K562 (cell line): ENCODE results near the gene SNX10. TPM values are rescaled to one million over a fixed set of nuclear protein-coding genes. Genes with fewer than 3 reads are reported as not detected.

Experiments used
- ESRRA ChIP-seq: fragments of 450-650 bp; IDR thresholded peaks from 2 replicates; pipeline ENCODE4 v1.6.1; 2014; ENCODE audit warnings: low read depth, mild to moderate bottlenecking, moderate library complexity, borderline replicate concordance
- FOSL1 ChIP-seq: fragments of 200-800 bp; sonication (Bioruptor generic); conservative IDR thresholded peaks from 2 replicates; pipeline ENCODE4 v1.6.1; 2016; ENCODE audit warnings: missing genetic modification characterization, missing compliant biosample characterization
- GTF2A2 ChIP-seq: IDR thresholded peaks from 2 replicates; pipeline ENCODE4 v1.6.1; 2016; ENCODE audit warnings: mild to moderate bottlenecking, missing genetic modification characterization, missing compliant biosample characterization
- KAT8 ChIP-seq: fragments of 450-650 bp; IDR thresholded peaks from 2 replicates; pipeline ENCODE4 v1.6.1; 2016; ENCODE audit warnings: low read depth, mild to moderate bottlenecking
- MAFF ChIP-seq: IDR thresholded peaks from 2 replicates; pipeline ENCODE4 v1.6.1; 2012; ENCODE audit warnings: low read length, improper control_type of control experiment
- MCM3 ChIP-seq: fragments of 450-650 bp; IDR thresholded peaks from 2 replicates; pipeline ENCODE4 v1.6.1; 2016
- POLR2G ChIP-seq: fragments of 200-400 bp; formaldehyde crosslinking; IDR thresholded peaks from 2 replicates; pipeline ENCODE4 v1.6.1; 2017; ENCODE audit warnings: low read depth, mild to moderate bottlenecking, antibody characterized with exemption, low read length, moderate library complexity
- RBM39 ChIP-seq: fragments of 200-400 bp; formaldehyde crosslinking; optimal IDR thresholded peaks from 2 replicates; pipeline ENCODE3; 2018; ENCODE audit warnings: low read depth, low read length
- RFX7 ChIP-seq: fragments of 250-450 bp; sonication (Bioruptor Pico); IDR thresholded peaks from 2 replicates; pipeline ENCODE4 v1.5.1; 2021; ENCODE audit warnings: mild to moderate bottlenecking
- TBL1XR1 ChIP-seq, 2 experiments: IDR thresholded peaks; 2 replicates each; pipeline ENCODE4 v1.6.1; 2012; ENCODE audit warnings: improper control_type of control experiment in 2 of 2, low read length in 2 of 2, mild to moderate bottlenecking in 1 of 2
- YY1 ChIP-seq, 3 experiments: IDR thresholded peaks; 2 replicates each; pipeline ENCODE4 v1.6.1; 2011; ENCODE audit warnings: low read length in 2 of 3, mild to moderate bottlenecking in 2 of 3, moderate library complexity in 2 of 3, borderline replicate concordance in 1 of 3, control low read depth in 1 of 3, low read depth in 1 of 3; ENCODE audit not compliant: insufficient read depth in 3 of 3, insufficient replicate concordance in 2 of 3, control insufficient read depth in 1 of 3, insufficient read length in 1 of 3; ENCODE audit errors: extremely low read depth in 1 of 3
- ZNF707 ChIP-seq: fragments of 250-450 bp; sonication (Bioruptor Pico); conservative IDR thresholded peaks from 2 replicates; pipeline ENCODE4 v1.8.0; 2022; ENCODE audit warnings: inconsistent platforms, mild to moderate bottlenecking, moderate library complexity
- polyA plus RNA-seq, 8 experiments: library from polyadenylated mRNA; depleted of rRNA in 4 of 8; stranded (reverse) in 5 of 8; unstranded in 3 of 8; fragments of >200 nt; fragmentation: Nextera tagmentation in 2 of 8; fragmentation: Illumina TruSeq in 1 of 8; extraction: Ambion mirVana in 2 of 8; extraction: Trizol in 1 of 8; gene quantifications; 2 replicates each; pipeline versions ENCODE4 v1.2.1 to v1.2.3, GENCODE V29; 2011 to 2014; ENCODE audit warnings: inconsistent platforms in 1 of 8, missing spikeins in 1 of 8
- total RNA-seq, 7 experiments: library from RNA; depleted of rRNA in 6 of 7; stranded (reverse); fragments of >200 nt in 6 of 7; fragmentation: Illumina TruSeq in 2 of 7; extraction: Trizol in 2 of 7; gene quantifications; 2 replicates each; pipeline versions ENCODE4 v1.2.1 to v1.2.3, GENCODE V29; 2011 to 2021; ENCODE audit warnings: low replicate concordance in 1 of 7
- TF ChIP-seq, protein P1 (sequence below): IDR thresholded peaks from 2 replicates; pipeline ENCODE4 v1.6.1; 2012; ENCODE audit warnings: low read depth, low read length, improper control_type of control experiment, borderline replicate concordance
- TF ChIP-seq, protein P2 (sequence below): fragments of 200-600 bp; sonication (generic); IDR thresholded peaks from one replicate; pipeline ENCODE4 v1.6.1; 2012; ENCODE audit warnings: mild to moderate bottlenecking, low read depth, low read length, inconsistent platforms

The SNX10 gene
- total and polyA plus RNA-seq, 9 of the 15 experiments (the other 6 are each of a cell fraction or from before 2014, with no cell fraction given): 6.9 to 16.5 (median 11.5) TPM

DNA sequence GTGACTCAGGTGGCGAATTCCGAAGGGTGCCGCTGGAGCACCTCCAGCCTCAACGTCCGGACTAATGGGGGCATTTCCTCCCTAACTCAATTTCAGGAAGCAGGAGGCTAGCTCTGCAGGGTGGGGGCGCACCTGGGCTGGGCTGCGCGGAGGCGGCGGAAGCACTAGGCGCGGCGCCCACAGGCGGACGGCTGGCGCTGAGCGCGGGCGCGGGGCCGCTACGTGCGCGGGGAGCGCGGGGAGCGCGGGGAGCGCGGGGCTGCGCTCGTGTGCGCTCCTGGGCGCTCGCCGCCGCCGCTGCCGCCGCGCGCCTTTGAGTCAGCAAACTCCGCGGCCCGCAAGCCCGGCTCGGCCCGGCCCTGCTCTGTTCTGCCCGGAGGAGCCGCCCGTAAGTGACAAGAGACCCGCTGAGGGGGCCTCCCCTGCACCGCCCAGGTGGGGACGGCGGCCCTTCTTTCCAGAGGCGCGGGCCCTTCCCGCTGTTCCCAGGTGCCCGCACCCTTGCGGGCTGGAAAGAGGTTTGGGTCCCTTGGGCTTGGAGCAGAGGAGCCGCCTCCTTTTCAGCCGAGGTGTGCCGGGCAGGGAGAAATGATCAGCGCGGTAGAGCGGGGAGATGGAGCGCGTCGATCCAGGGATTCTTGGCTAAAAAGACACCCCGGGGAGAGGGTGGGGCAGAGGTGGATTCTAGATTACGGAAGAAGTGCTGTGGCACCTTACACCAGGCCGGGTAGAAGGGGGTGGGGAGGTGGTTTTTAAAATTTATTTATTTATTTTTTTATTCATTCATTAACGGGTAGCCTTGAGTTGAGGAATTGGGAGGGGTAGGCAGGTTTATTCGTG is at the start of gene SNX10 (continued):
- TF ChIP-seq, protein P1, sequence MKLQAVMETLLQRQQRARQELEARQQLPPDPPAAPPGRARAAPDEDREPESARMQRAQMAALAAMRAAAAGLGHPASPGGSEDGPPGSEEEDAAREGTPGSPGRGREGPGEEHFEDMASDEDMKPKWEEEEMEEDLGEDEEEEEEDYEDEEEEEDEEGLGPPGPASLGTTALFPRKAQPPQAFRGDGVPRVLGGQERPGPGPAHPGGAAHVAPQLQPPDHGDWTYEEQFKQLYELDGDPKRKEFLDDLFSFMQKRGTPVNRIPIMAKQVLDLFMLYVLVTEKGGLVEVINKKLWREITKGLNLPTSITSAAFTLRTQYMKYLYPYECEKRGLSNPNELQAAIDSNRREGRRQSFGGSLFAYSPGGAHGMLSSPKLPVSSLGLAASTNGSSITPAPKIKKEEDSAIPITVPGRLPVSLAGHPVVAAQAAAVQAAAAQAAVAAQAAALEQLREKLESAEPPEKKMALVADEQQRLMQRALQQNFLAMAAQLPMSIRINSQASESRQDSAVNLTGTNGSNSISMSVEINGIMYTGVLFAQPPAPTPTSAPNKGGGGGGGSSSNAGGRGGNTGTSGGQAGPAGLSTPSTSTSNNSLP: no peak
- TF ChIP-seq GTF2A2 (tag) (no peak), KAT8 (no peak), ZNF707 (CRISPR knock-in tag) (no peak), ESRRA (no peak), POLR2G (peak; percentile 81), RBM39 (no peak), RFX7 (CRISPR knock-in tag) (no peak), FOSL1 (tag) (no peak; the same call in 1 of the 2 replicates), TBL1XR1 (IDR thresholded peaks at IDR 0.05; ENCODE audit: low read length in 2 of 2) (no peak), MCM3 (no peak), YY1 (IDR thresholded peaks at IDR 0.05; ENCODE audit: borderline replicate concordance in 1 of 3, control insufficient read depth in 1 of 3, extremely low read depth in 1 of 3, insufficient read depth in 3 of 3, insufficient read length in 1 of 3, insufficient replicate concordance in 2 of 3, low read depth in 1 of 3, low read length in 2 of 3) (peak in 2 of 3 experiments; percentile 35 to 69), MAFF (no peak)
- TF ChIP-seq, protein P2, sequence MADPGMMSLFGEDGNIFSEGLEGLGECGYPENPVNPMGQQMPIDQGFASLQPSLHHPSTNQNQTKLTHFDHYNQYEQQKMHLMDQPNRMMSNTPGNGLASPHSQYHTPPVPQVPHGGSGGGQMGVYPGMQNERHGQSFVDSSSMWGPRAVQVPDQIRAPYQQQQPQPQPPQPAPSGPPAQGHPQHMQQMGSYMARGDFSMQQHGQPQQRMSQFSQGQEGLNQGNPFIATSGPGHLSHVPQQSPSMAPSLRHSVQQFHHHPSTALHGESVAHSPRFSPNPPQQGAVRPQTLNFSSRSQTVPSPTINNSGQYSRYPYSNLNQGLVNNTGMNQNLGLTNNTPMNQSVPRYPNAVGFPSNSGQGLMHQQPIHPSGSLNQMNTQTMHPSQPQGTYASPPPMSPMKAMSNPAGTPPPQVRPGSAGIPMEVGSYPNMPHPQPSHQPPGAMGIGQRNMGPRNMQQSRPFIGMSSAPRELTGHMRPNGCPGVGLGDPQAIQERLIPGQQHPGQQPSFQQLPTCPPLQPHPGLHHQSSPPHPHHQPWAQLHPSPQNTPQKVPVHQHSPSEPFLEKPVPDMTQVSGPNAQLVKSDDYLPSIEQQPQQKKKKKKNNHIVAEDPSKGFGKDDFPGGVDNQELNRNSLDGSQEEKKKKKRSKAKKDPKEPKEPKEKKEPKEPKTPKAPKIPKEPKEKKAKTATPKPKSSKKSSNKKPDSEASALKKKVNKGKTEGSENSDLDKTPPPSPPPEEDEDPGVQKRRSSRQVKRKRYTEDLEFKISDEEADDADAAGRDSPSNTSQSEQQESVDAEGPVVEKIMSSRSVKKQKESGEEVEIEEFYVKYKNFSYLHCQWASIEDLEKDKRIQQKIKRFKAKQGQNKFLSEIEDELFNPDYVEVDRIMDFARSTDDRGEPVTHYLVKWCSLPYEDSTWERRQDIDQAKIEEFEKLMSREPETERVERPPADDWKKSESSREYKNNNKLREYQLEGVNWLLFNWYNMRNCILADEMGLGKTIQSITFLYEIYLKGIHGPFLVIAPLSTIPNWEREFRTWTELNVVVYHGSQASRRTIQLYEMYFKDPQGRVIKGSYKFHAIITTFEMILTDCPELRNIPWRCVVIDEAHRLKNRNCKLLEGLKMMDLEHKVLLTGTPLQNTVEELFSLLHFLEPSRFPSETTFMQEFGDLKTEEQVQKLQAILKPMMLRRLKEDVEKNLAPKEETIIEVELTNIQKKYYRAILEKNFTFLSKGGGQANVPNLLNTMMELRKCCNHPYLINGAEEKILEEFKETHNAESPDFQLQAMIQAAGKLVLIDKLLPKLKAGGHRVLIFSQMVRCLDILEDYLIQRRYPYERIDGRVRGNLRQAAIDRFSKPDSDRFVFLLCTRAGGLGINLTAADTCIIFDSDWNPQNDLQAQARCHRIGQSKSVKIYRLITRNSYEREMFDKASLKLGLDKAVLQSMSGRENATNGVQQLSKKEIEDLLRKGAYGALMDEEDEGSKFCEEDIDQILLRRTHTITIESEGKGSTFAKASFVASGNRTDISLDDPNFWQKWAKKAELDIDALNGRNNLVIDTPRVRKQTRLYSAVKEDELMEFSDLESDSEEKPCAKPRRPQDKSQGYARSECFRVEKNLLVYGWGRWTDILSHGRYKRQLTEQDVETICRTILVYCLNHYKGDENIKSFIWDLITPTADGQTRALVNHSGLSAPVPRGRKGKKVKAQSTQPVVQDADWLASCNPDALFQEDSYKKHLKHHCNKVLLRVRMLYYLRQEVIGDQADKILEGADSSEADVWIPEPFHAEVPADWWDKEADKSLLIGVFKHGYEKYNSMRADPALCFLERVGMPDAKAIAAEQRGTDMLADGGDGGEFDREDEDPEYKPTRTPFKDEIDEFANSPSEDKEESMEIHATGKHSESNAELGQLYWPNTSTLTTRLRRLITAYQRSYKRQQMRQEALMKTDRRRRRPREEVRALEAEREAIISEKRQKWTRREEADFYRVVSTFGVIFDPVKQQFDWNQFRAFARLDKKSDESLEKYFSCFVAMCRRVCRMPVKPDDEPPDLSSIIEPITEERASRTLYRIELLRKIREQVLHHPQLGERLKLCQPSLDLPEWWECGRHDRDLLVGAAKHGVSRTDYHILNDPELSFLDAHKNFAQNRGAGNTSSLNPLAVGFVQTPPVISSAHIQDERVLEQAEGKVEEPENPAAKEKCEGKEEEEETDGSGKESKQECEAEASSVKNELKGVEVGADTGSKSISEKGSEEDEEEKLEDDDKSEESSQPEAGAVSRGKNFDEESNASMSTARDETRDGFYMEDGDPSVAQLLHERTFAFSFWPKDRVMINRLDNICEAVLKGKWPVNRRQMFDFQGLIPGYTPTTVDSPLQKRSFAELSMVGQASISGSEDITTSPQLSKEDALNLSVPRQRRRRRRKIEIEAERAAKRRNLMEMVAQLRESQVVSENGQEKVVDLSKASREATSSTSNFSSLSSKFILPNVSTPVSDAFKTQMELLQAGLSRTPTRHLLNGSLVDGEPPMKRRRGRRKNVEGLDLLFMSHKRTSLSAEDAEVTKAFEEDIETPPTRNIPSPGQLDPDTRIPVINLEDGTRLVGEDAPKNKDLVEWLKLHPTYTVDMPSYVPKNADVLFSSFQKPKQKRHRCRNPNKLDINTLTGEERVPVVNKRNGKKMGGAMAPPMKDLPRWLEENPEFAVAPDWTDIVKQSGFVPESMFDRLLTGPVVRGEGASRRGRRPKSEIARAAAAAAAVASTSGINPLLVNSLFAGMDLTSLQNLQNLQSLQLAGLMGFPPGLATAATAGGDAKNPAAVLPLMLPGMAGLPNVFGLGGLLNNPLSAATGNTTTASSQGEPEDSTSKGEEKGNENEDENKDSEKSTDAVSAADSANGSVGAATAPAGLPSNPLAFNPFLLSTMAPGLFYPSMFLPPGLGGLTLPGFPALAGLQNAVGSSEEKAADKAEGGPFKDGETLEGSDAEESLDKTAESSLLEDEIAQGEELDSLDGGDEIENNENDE: no peak
